Measurements from ENCODE around the gene HOXC13. TPM values are rescaled to one million over a fixed set of nuclear protein-coding genes. Genes with fewer than 3 reads are reported as not detected.
A peak's percentile ranks its signal among the peaks of the same experiment; 100 is the strongest.

Gene HOXC13
- total RNA-seq, 1 donor from 2014 or later, result not detected

GRCh38 chr12:53952871-53953734, 14.5 kb downstream of the HOXC13 start:
- H3K4me1 ChIP-seq (ENCODE audit: insufficient read depth, low read length), result no peaks in the 10 kb centered on the region
- TF ChIP-seq CTCF (IDR thresholded peaks at IDR 0.05; ENCODE audit: insufficient read depth, low read depth, low read length) (no peak), EZH2 (IDR thresholded peaks at IDR 0.05; ENCODE audit: insufficient read depth, low read length) (peak; percentile 12)
- H3K9ac ChIP-seq (ENCODE audit: low read length), result no peak overlapping the region
- no peaks in the 10 kb centered on the region for H3K9me3 ChIP-seq (ENCODE audit: insufficient read depth, low read depth, low read length)
- no peak overlapping the region for H2AFZ ChIP-seq (ENCODE audit: low read depth, low read length)
- peaks cover 30% of the 10 kb centered on the region for H3K9me3 Mint-ChIP-seq (ENCODE audit: unreplicated experiment)
- peaks cover 4% of the 10 kb centered on the region for H3K36me3 Mint-ChIP-seq (ENCODE audit: low read depth, unreplicated experiment)
- FAIRE-seq, result no peak
- no peaks in the 10 kb centered on the region for H3K4me1 Mint-ChIP-seq (ENCODE audit: low read depth, unreplicated experiment)
- H3K4me3 Mint-ChIP-seq (ENCODE audit: unreplicated experiment), result peak overlapping the region; percentile 20
- no peaks in the 10 kb centered on the region for H3K79me2 ChIP-seq (ENCODE audit: insufficient read depth, low read length)
- no peak overlapping the region for H3K4me3 ChIP-seq (ENCODE audit: insufficient read depth, low read depth, low read length)
- DNase-seq (ENCODE audit: low read depth), result no peak
- peaks cover 85% of the 10 kb centered on the region for H3K27me3 Mint-ChIP-seq (ENCODE audit: low read depth, unreplicated experiment)
- H3K27ac Mint-ChIP-seq (ENCODE audit: unreplicated experiment), result no peak overlapping the region
- peaks cover 4% of the 10 kb centered on the region for H4K20me1 ChIP-seq (ENCODE audit: insufficient read depth, low read length)
- H3K4me2 ChIP-seq (ENCODE audit: low read length), result no peak overlapping the region
- H3K27me3 ChIP-seq (ENCODE audit: insufficient read depth, low read length), result peaks cover 92% of the 10 kb centered on the region
- no peak overlapping the region for H3K27ac ChIP-seq (ENCODE audit: low read depth, low read length)
- H3K36me3 ChIP-seq (ENCODE audit: insufficient read depth, low read length), result no peaks in the 10 kb centered on the region

- TF ChIP-seq EZH2 (IDR thresholded peaks at IDR 0.05; ENCODE audit: insufficient read depth, low read length), result no peak
- TF ChIP-seq CTCF (IDR thresholded peaks at IDR 0.05; ENCODE audit: insufficient read depth, low read depth, low read length), result no peak
- Histone ChIP-seq H3K4me3 (ENCODE audit: insufficient read depth, low read depth, low read length) (no peak overlapping the region), H3K9me3 (ENCODE audit: insufficient read depth, low read depth, low read length) (no peaks in the 10 kb centered on the region), H3K4me1 (ENCODE audit: insufficient read depth, low read length) (no peaks in the 10 kb centered on the region), H4K20me1 (ENCODE audit: insufficient read depth, low read length) (peaks cover 4% of the 10 kb centered on the region), H3K9ac (ENCODE audit: low read length) (no peak overlapping the region), H3K4me2 (ENCODE audit: low read length) (no peak overlapping the region), H3K27me3 (ENCODE audit: insufficient read depth, low read length) (peaks cover 92% of the 10 kb centered on the region), H3K36me3 (ENCODE audit: insufficient read depth, low read length) (no peaks in the 10 kb centered on the region), H2AFZ (ENCODE audit: low read depth, low read length) (no peak overlapping the region), H3K27ac (ENCODE audit: low read depth, low read length) (no peak overlapping the region), H3K79me2 (ENCODE audit: insufficient read depth, low read length) (no peaks in the 10 kb centered on the region)
- H3K27ac Mint-ChIP-seq (ENCODE audit: unreplicated experiment), result no peak overlapping the region
- H3K4me3 Mint-ChIP-seq (ENCODE audit: unreplicated experiment), result no peak overlapping the region
- no peaks in the 10 kb centered on the region for H3K4me1 Mint-ChIP-seq (ENCODE audit: low read depth, unreplicated experiment)
- peaks cover 4% of the 10 kb centered on the region for H3K36me3 Mint-ChIP-seq (ENCODE audit: low read depth, unreplicated experiment)
- no peak for DNase-seq (ENCODE audit: low read depth)
- peaks cover 25% of the 10 kb centered on the region for H3K9me3 Mint-ChIP-seq (ENCODE audit: unreplicated experiment)
- peaks cover 85% of the 10 kb centered on the region for H3K27me3 Mint-ChIP-seq (ENCODE audit: low read depth, unreplicated experiment)
- FAIRE-seq, result no peak
Observed at GRCh38 chr12:53953831-53954693, 15.4 kb downstream of the HOXC13 start.
